IMR-90 (cell line): ENCODE measurements around the gene GPC5. TPM values are rescaled to one million over a fixed set of nuclear protein-coding genes. Genes with fewer than 3 reads are reported as not detected.

Experiments used
- ATAC-seq: fragments of 200-7000 bp; cut with Tn5 transposase; 2 replicates; pipeline ENCODE4 v1.9.1; 2020; ENCODE audit warnings: low read depth, mild to moderate bottlenecking, moderate library complexity
- BruUV-seq: library from RNA; stranded (reverse); fragments of 400-500 nt; replicated peaks from 2 replicates; lab custom pipeline; 2021; lab: Mats Ljungman, UMichigan
- CTCF ChIA-PET: fragments of 300-600 bp; formaldehyde crosslinking; extraction: SDS; loops from one replicate; lab custom pipeline; 2021; ENCODE audit warnings: antibody characterized with exemption; lab: Yijun Ruan, JAX
- POLR2A ChIA-PET: fragments of 300-600 bp; sonication (Branson Sonifier 250); formaldehyde crosslinking; loops from one replicate; lab custom pipeline; 2022; ENCODE audit warnings: antibody characterized with exemption; ENCODE audit not compliant: unreplicated experiment; lab: Charles Lee
- DNase-seq: peaks from one replicate; pipeline ENCODE4 v3.0.0; 2013
- H2AFZ ChIP-seq: replicated peaks from 2 replicates; pipeline ENCODE3; 2013; ENCODE audit warnings: low read length, mild to moderate bottlenecking; ENCODE audit not compliant: poor library complexity
- H2AK5ac ChIP-seq: 2 replicates; pipeline ENCODE4 v1.6.1; 2013; ENCODE audit warnings: low read depth, low read length, inconsistent platforms
- H2AK9ac ChIP-seq: replicated peaks from 2 replicates; pipeline ENCODE3; 2013; ENCODE audit warnings: mild to moderate bottlenecking, low read depth, low read length, moderate library complexity; ENCODE audit not compliant: poor library complexity
- H2BK120ac ChIP-seq: 2 replicates; pipeline ENCODE4 v1.6.1; 2013; ENCODE audit warnings: low read depth, low read length, inconsistent platforms
- H2BK15ac ChIP-seq: 3 replicates; pipeline ENCODE4 v1.6.1; 2013; ENCODE audit warnings: low read depth, low read length, inconsistent platforms
- H2BK20ac ChIP-seq: 2 replicates; pipeline ENCODE4 v1.6.1; 2013; ENCODE audit warnings: low read depth, mild to moderate bottlenecking, inconsistent platforms, low read length, moderate library complexity
- H2BK5ac ChIP-seq: 2 replicates; pipeline ENCODE4 v1.6.1; 2013; ENCODE audit warnings: mild to moderate bottlenecking, low read depth, low read length, inconsistent platforms; ENCODE audit not compliant: poor library complexity, severe bottlenecking
- H3K14ac ChIP-seq: replicated peaks from 2 replicates; pipeline ENCODE4 v1.6.1; 2013; ENCODE audit warnings: low read depth, low read length, inconsistent platforms
- H3K18ac ChIP-seq: 2 replicates; pipeline ENCODE4 v1.6.1; 2013; ENCODE audit warnings: low read depth, low read length, control low read depth
- H3K23ac ChIP-seq: 2 replicates; pipeline ENCODE4 v1.6.1; 2013; ENCODE audit warnings: low read depth, low read length, inconsistent platforms
- H3K27ac ChIP-seq: 2 replicates; pipeline ENCODE4 v1.5.1; 2013; ENCODE audit warnings: mild to moderate bottlenecking, control low read depth, low read length; ENCODE audit not compliant: insufficient read depth
- H3K27me3 ChIP-seq: 2 replicates; pipeline ENCODE4 v1.6.1; 2013; ENCODE audit warnings: low read length; ENCODE audit not compliant: control insufficient read depth, insufficient read depth
- H3K36me3 ChIP-seq: 2 replicates; pipeline ENCODE4 v1.6.1; 2013; ENCODE audit warnings: low read length, mixed read lengths; ENCODE audit not compliant: control insufficient read depth, insufficient read depth
- H3K4ac ChIP-seq: 2 replicates; pipeline ENCODE4 v1.6.1; 2013; ENCODE audit warnings: low read depth, low read length, inconsistent platforms
- H3K4me1 ChIP-seq: 2 replicates; pipeline ENCODE4 v1.6.1; 2013; ENCODE audit warnings: low read length, mixed read lengths; ENCODE audit not compliant: control insufficient read depth, insufficient read depth
- H3K4me2 ChIP-seq: 2 replicates; pipeline ENCODE4 v1.6.1; 2013; ENCODE audit warnings: low read depth, mild to moderate bottlenecking, control low read depth, low read length, moderate library complexity
- H3K4me3 ChIP-seq: 2 replicates; pipeline ENCODE4 v1.5.1; 2013; ENCODE audit warnings: low read depth, mild to moderate bottlenecking, control low read depth, low read length, moderate library complexity; ENCODE audit not compliant: insufficient read depth
- H3K56ac ChIP-seq: 2 replicates; pipeline ENCODE4 v1.6.1; 2013; ENCODE audit warnings: low read length, inconsistent platforms; ENCODE audit not compliant: insufficient read depth; ENCODE audit errors: extremely low read depth
- H3K79me1 ChIP-seq, 2 experiments: 2 replicates each; pipeline ENCODE4 v1.6.1; 2013; ENCODE audit warnings: low read length in 2 of 2, inconsistent platforms in 1 of 2, low read depth in 1 of 2
- H3K9ac ChIP-seq: 2 replicates; pipeline ENCODE4 v1.6.1; 2013; ENCODE audit warnings: low read depth, low read length, control low read depth
- H3K9me1 ChIP-seq: 2 replicates; pipeline ENCODE4 v1.6.1; 2013; ENCODE audit warnings: low read length, inconsistent platforms; ENCODE audit not compliant: insufficient read depth
- H3K9me3 ChIP-seq: 2 replicates; pipeline ENCODE4 v1.6.1; 2013; ENCODE audit warnings: low read length; ENCODE audit not compliant: control insufficient read depth, insufficient read depth
- H4K20me1 ChIP-seq: 2 replicates; pipeline ENCODE4 v1.6.1; 2013; ENCODE audit warnings: low read length, inconsistent platforms; ENCODE audit not compliant: insufficient read depth
- H4K5ac ChIP-seq: 2 replicates; pipeline ENCODE4 v1.6.1; 2013; ENCODE audit warnings: mild to moderate bottlenecking, low read depth, low read length, control low read depth
- H4K8ac ChIP-seq, 2 experiments: 2 replicates each; pipeline ENCODE4 v1.6.1; 2013; ENCODE audit warnings: low read depth in 2 of 2, low read length in 2 of 2, control low read depth in 1 of 2, inconsistent platforms in 1 of 2
- H4K91ac ChIP-seq: 2 replicates; pipeline ENCODE4 v1.6.1; 2013; ENCODE audit warnings: low read depth, low read length, inconsistent platforms; ENCODE audit not compliant: insufficient read depth
- BHLHE40 ChIP-seq: fragments of 150-350 bp; IDR thresholded peaks from 2 replicates; pipeline ENCODE4 v1.6.1; 2016; ENCODE audit warnings: mild to moderate bottlenecking, low read depth, low read length
- CEBPB ChIP-seq: IDR thresholded peaks from 2 replicates; pipeline ENCODE4 v1.6.1; 2012; ENCODE audit warnings: low read depth, low read length, improper control_type of control experiment
- CHD1 ChIP-seq: IDR thresholded peaks from 2 replicates; pipeline ENCODE4 v1.6.1; 2012; ENCODE audit warnings: low read depth, low read length, improper control_type of control experiment
- FOS ChIP-seq: fragments of 150-350 bp; IDR thresholded peaks from 2 replicates; pipeline ENCODE4 v1.6.1; 2016; ENCODE audit warnings: low read depth, low read length
- MAFK ChIP-seq: IDR thresholded peaks from 2 replicates; pipeline ENCODE4 v1.6.1; 2012; ENCODE audit warnings: low read depth, low read length, improper control_type of control experiment
- MAZ ChIP-seq: IDR thresholded peaks from 2 replicates; pipeline ENCODE4 v1.6.1; 2012; ENCODE audit warnings: low read depth, mild to moderate bottlenecking, low read length, improper control_type of control experiment, moderate library complexity, borderline replicate concordance
- MXI1 ChIP-seq: IDR thresholded peaks from 2 replicates; pipeline ENCODE4 v1.6.1; 2012; ENCODE audit warnings: low read depth, mild to moderate bottlenecking, low read length, moderate library complexity, borderline replicate concordance
- NFE2L2 ChIP-seq: fragments of 150-350 bp; IDR thresholded peaks from 2 replicates; pipeline ENCODE4 v1.6.1; 2016; ENCODE audit warnings: low read depth, mild to moderate bottlenecking, low read length
- POLR2A ChIP-seq: IDR thresholded peaks from 2 replicates; pipeline ENCODE4 v1.6.1; 2012; ENCODE audit warnings: mild to moderate bottlenecking, low read depth, low read length
- RAD21 ChIP-seq: IDR thresholded peaks from 2 replicates; pipeline ENCODE4 v1.6.1; 2012; ENCODE audit warnings: low read length, improper control_type of control experiment
- RCOR1 ChIP-seq: IDR thresholded peaks from 2 replicates; pipeline ENCODE4 v1.6.1; 2012; ENCODE audit warnings: mild to moderate bottlenecking, low read length, improper control_type of control experiment; ENCODE audit not compliant: insufficient replicate concordance
- RFX5 ChIP-seq: IDR thresholded peaks from 2 replicates; pipeline ENCODE4 v1.8.0; 2012; ENCODE audit warnings: low read depth, mild to moderate bottlenecking, low read length, moderate library complexity
- SMC3 ChIP-seq: fragments of 150-350 bp; IDR thresholded peaks from 2 replicates; pipeline ENCODE4 v1.6.1; 2016; ENCODE audit warnings: low read depth, mild to moderate bottlenecking, antibody characterized with exemption, low read length, moderate library complexity
- WGBS, 2 experiments: methylation state at CpG; one replicate each; pipeline versions ENCODE4 v1.1.5 to v1.1.7; 2013; ENCODE audit warnings: missing lambda C conversion rate in 2 of 2; ENCODE audit not compliant: insufficient read length in 1 of 2; ENCODE audit errors: extremely low coverage in 2 of 2; 5-methylcytosine and 5-hydroxymethylcytosine counted together
- dilution Hi-C: fragments of 300-500 bp; cut with HindIII; formaldehyde crosslinking; loops from one replicate; pipeline ENCODE4 v1.14.3; 2018; ENCODE audit warnings: low sequenced_read_pairs; ENCODE audit not compliant: unreplicated experiment
- in situ Hi-C: fragments of 300-500 bp; cut with MboI; formaldehyde crosslinking; loops from 3 replicates; pipeline ENCODE4 v1.14.3; 2019; ENCODE audit warnings: low sequenced_read_pairs, inconsistent platforms, mixed read lengths
- intact Hi-C: fragments of 100-400 bp; cut with micrococcal nuclease; formaldehyde crosslinking; loops from 2 replicates; pipeline ENCODE4 v1.10.0; 2022
- polyA plus RNA-seq, 3 experiments: library from polyadenylated mRNA; depleted of rRNA; stranded (reverse); fragments of >200 nt; gene quantifications; 2 replicates each; pipeline ENCODE4 v1.2.3, GENCODE V29; 2012; ENCODE audit warnings: low replicate concordance in 1 of 3
- total RNA-seq: library from RNA; depleted of rRNA; stranded (reverse); fragments of >200 nt; gene quantifications from 2 replicates; pipeline ENCODE4 v1.2.3, GENCODE V29; 2012
- TF ChIP-seq, protein P1 (sequence below): fragments of 150-350 bp; IDR thresholded peaks from 2 replicates; pipeline ENCODE4 v1.6.1; 2017; ENCODE audit warnings: mild to moderate bottlenecking, antibody characterized with exemption, low read length, low read depth
- TF ChIP-seq, protein P2 (sequence below): fragments of 150-350 bp; IDR thresholded peaks from 2 replicates; pipeline ENCODE4 v1.6.1; 2016; ENCODE audit warnings: low read depth, mild to moderate bottlenecking, low read length, moderate library complexity, borderline replicate concordance
- TF ChIP-seq, protein P3 (sequence below): conservative IDR thresholded peaks from 2 replicates; pipeline ENCODE4 v1.5.1; 2012; ENCODE audit warnings: mild to moderate bottlenecking, low read depth, low read length, improper control_type of control experiment

GPC5 gene
- total and polyA plus RNA-seq, 2 of the 4 experiments (the other 2 are of a cell fraction): 0.94 to 1.8 TPM

DNA sequence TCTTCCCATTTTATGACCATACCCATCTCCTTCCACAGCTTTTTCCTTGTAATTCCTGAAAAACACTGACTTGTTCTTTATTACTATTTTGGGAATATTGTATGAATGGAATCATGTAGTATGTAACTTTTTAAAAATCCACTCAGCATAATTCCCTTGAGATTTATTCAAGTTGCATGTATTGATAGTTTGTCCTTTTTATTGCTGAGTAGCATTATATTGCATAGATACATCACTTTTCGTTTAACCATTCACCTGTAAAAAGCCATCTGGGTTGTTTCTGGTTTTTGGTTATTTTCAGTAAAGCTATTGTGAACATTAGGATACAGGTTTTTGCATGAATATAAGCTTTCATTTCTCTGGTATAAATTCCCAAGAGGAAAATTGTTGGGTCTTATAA is 115.4 kb downstream of the GPC5 start:
- Histone ChIP-seq H2BK5ac (no peak overlapping the region), H2BK20ac (no peak overlapping the region), H2AK9ac (no peak overlapping the region), H3K27me3 (no peaks in the 10 kb centered on the region), H3K18ac (no peak overlapping the region), H2BK15ac (no peak overlapping the region), H2AK5ac (no peak overlapping the region), H2AFZ (no peak overlapping the region), H3K9me3 (no peaks in the 10 kb centered on the region; the same call in none of the 2 replicates), H3K56ac (no peak overlapping the region), H3K23ac (no peak overlapping the region), H3K4me2 (no peak overlapping the region), H4K8ac (no peak overlapping the region), H3K4me3 (no peak overlapping the region), H3K4me1 (no peaks in the 10 kb centered on the region), H4K91ac (no peak overlapping the region), H4K20me1 (no peaks in the 10 kb centered on the region), H3K9me1 (no peaks in the 10 kb centered on the region), H3K9ac (no peak overlapping the region), H3K4ac (no peak overlapping the region), H3K14ac (no peak overlapping the region), H3K27ac (no peak overlapping the region), H3K79me1 (no peaks in the 10 kb centered on the region), H4K5ac (no peak overlapping the region), H3K36me3 (no peaks in the 10 kb centered on the region), H2BK120ac (no peak overlapping the region)
- dilution Hi-C loops: no loop called here
- TF ChIP-seq BHLHE40 (no peak), SMC3 (no peak), MXI1 (no peak), POLR2A (no peak), MAFK (no peak), NFE2L2 (no peak), RFX5 (no peak), MAZ (no peak), RCOR1 (no peak), CHD1 (no peak), CEBPB (no peak), FOS (no peak), RAD21 (no peak)
- TF ChIP-seq, protein P1, sequence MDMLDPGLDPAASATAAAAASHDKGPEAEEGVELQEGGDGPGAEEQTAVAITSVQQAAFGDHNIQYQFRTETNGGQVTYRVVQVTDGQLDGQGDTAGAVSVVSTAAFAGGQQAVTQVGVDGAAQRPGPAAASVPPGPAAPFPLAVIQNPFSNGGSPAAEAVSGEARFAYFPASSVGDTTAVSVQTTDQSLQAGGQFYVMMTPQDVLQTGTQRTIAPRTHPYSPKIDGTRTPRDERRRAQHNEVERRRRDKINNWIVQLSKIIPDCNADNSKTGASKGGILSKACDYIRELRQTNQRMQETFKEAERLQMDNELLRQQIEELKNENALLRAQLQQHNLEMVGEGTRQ: no peak
- TF ChIP-seq, protein P2, sequence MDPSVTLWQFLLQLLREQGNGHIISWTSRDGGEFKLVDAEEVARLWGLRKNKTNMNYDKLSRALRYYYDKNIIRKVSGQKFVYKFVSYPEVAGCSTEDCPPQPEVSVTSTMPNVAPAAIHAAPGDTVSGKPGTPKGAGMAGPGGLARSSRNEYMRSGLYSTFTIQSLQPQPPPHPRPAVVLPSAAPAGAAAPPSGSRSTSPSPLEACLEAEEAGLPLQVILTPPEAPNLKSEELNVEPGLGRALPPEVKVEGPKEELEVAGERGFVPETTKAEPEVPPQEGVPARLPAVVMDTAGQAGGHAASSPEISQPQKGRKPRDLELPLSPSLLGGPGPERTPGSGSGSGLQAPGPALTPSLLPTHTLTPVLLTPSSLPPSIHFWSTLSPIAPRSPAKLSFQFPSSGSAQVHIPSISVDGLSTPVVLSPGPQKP: no peak
- TF ChIP-seq, protein P3, sequence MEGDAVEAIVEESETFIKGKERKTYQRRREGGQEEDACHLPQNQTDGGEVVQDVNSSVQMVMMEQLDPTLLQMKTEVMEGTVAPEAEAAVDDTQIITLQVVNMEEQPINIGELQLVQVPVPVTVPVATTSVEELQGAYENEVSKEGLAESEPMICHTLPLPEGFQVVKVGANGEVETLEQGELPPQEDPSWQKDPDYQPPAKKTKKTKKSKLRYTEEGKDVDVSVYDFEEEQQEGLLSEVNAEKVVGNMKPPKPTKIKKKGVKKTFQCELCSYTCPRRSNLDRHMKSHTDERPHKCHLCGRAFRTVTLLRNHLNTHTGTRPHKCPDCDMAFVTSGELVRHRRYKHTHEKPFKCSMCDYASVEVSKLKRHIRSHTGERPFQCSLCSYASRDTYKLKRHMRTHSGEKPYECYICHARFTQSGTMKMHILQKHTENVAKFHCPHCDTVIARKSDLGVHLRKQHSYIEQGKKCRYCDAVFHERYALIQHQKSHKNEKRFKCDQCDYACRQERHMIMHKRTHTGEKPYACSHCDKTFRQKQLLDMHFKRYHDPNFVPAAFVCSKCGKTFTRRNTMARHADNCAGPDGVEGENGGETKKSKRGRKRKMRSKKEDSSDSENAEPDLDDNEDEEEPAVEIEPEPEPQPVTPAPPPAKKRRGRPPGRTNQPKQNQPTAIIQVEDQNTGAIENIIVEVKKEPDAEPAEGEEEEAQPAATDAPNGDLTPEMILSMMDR: no peak
- no TSS peak for BruUV-seq
- ATAC-seq: no peak
- POLR2A ChIA-PET: no interaction called here
- CTCF ChIA-PET: no interaction called here
- no peak for DNase-seq
- in situ Hi-C loops: no loop called here
- intact Hi-C loops: no loop called here
- no CpG with 5 or more reads among the region's 1 CpG for WGBS, 2 experiments
